SU-DHL-6 (cell line): ENCODE measurements around the gene CRADD.

Source experiments
- H2AFZ ChIP-seq: fragments of 200-600 bp; sonication (generic); 2 replicates; pipeline ENCODE4 v1.6.1; 2014; ENCODE audit warnings: low read depth, mild to moderate bottlenecking, moderate library complexity, mixed read lengths, antibody characterized with exemption, low read length; ENCODE audit not compliant: severe bottlenecking
- H3F3A ChIP-seq: fragments of 200-600 bp; shearing (Covaris generic); 2 replicates; pipeline ENCODE4 v1.6.0; 2016; ENCODE audit warnings: antibody characterized with exemption, mild to moderate bottlenecking; ENCODE audit not compliant: insufficient read depth
- H3K27ac ChIP-seq: fragments of 200-600 bp; sonication (generic); 2 replicates; pipeline ENCODE4 v1.5.1; 2016; ENCODE audit warnings: low read depth, mild to moderate bottlenecking, low read length, moderate library complexity, mixed read lengths
- H3K27me3 ChIP-seq: fragments of 200-600 bp; sonication (generic), shearing (Covaris generic); 2 replicates; pipeline ENCODE4 v1.6.0; 2014; ENCODE audit warnings: mild to moderate bottlenecking, low read length
- H3K36me3 ChIP-seq: fragments of 200-600 bp; sonication (generic); 2 replicates; pipeline ENCODE4 v1.6.1; 2014; ENCODE audit warnings: mild to moderate bottlenecking, low read length, mixed read lengths
- H3K4me2 ChIP-seq: fragments of 300-600, 200-600 bp; shearing (Covaris generic), sonication (generic); 2 replicates; pipeline ENCODE4 v1.6.0; 2014; ENCODE audit warnings: low read length, low read depth, mild to moderate bottlenecking; ENCODE audit not compliant: poor library complexity, severe bottlenecking
- H3K4me3 ChIP-seq: fragments of 200-600 bp; sonication (generic); 2 replicates; pipeline ENCODE4 v1.5.1; 2014; ENCODE audit warnings: antibody characterized with exemption, low read length, mild to moderate bottlenecking, mixed read lengths; ENCODE audit not compliant: insufficient read depth, poor library complexity, severe bottlenecking
- H3K79me2 ChIP-seq: fragments of 200-600 bp; sonication (generic); 2 replicates; pipeline ENCODE4 v1.6.1; 2014; ENCODE audit warnings: mild to moderate bottlenecking, low read length, moderate library complexity; ENCODE audit not compliant: insufficient read depth
- H3K9ac ChIP-seq: fragments of 200-600 bp; sonication (generic); 2 replicates; pipeline ENCODE4 v1.7.0; 2014; ENCODE audit warnings: mild to moderate bottlenecking, low read length
- H3K9me2 ChIP-seq: fragments of 200-600 bp; sonication (generic); replicated peaks from 2 replicates; pipeline ENCODE4 v1.6.1; 2014; ENCODE audit warnings: low read length; ENCODE audit not compliant: insufficient read depth
- H3K9me3 ChIP-seq: fragments of 200-600 bp; sonication (generic); 2 replicates; pipeline ENCODE4 v1.6.1; 2014; ENCODE audit warnings: low read length, mixed read lengths; ENCODE audit not compliant: insufficient read depth
- H4K20me1 ChIP-seq: fragments of 200-600 bp; sonication (generic); 2 replicates; pipeline ENCODE4 v1.6.1; 2014; ENCODE audit warnings: low read depth, mild to moderate bottlenecking, antibody characterized with exemption, low read length, moderate library complexity, mixed read lengths
- CTCF ChIP-seq: fragments of 200-600 bp; sonication (generic); IDR thresholded peaks from one replicate; pipeline ENCODE4 v1.5.1; 2017; ENCODE audit warnings: antibody characterized with exemption, mild to moderate bottlenecking, low read length, moderate library complexity; ENCODE audit not compliant: insufficient read depth, poor library complexity, severe bottlenecking
- EZH2phosphoT487 ChIP-seq: fragments of 200-600 bp; sonication (generic), shearing (Covaris generic); conservative IDR thresholded peaks from 2 replicates; pipeline ENCODE4 v1.6.1; 2018; ENCODE audit warnings: mild to moderate bottlenecking, antibody characterized with exemption, low read length, moderate library complexity, mixed read lengths

CRADD gene

GRCh38 chr12:93713060-93713459, 35.9 kb downstream of the CRADD start:
- H3K79me2 ChIP-seq = no peaks in the 10 kb centered on the region
- TF ChIP-seq EZH2phosphoT487 = no peak
- no peak for TF ChIP-seq CTCF
- no peak overlapping the region for H3K4me2 ChIP-seq
- H3F3A ChIP-seq = no peaks in the 10 kb centered on the region
- no peak overlapping the region for H3K27ac ChIP-seq
- H3K36me3 ChIP-seq = no peaks in the 10 kb centered on the region
- H3K9ac ChIP-seq = no peak overlapping the region
- H4K20me1 ChIP-seq = no peaks in the 10 kb centered on the region
- H3K9me3 ChIP-seq = no peaks in the 10 kb centered on the region
- H3K4me3 ChIP-seq = no peak overlapping the region
- H2AFZ ChIP-seq = no peak overlapping the region
- H3K27me3 ChIP-seq = no peaks in the 10 kb centered on the region
- no peaks in the 10 kb centered on the region for H3K9me2 ChIP-seq

GRCh38 chr12:93713800-93714199, 36.6 kb downstream of the CRADD start:
- Histone ChIP-seq H4K20me1 (no peaks in the 10 kb centered on the region), H3K9me2 (no peaks in the 10 kb centered on the region), H3K4me3 (no peak overlapping the region), H3K36me3 (no peaks in the 10 kb centered on the region), H3K27me3 (no peaks in the 10 kb centered on the region), H3K4me2 (no peak overlapping the region), H3K9me3 (no peaks in the 10 kb centered on the region), H3K27ac (no peak overlapping the region), H3K79me2 (no peaks in the 10 kb centered on the region), H3K9ac (no peak overlapping the region), H2AFZ (no peak overlapping the region), H3F3A (no peaks in the 10 kb centered on the region)
- no peak for TF ChIP-seq CTCF
- TF ChIP-seq EZH2phosphoT487 = no peak

- H3K9me2 ChIP-seq = no peaks in the 10 kb centered on the region
- H3K79me2 ChIP-seq = no peaks in the 10 kb centered on the region
- H3K4me2 ChIP-seq = no peak overlapping the region
- H3F3A ChIP-seq = no peaks in the 10 kb centered on the region
- H3K4me3 ChIP-seq = no peak overlapping the region
- H3K27me3 ChIP-seq = no peaks in the 10 kb centered on the region
- no peak overlapping the region for H2AFZ ChIP-seq
- no peak overlapping the region for H3K27ac ChIP-seq
- H3K9me3 ChIP-seq = no peaks in the 10 kb centered on the region
- H4K20me1 ChIP-seq = no peaks in the 10 kb centered on the region
- TF ChIP-seq EZH2phosphoT487 (no peak), CTCF (no peak)
- no peaks in the 10 kb centered on the region for H3K36me3 ChIP-seq
- no peak overlapping the region for H3K9ac ChIP-seq
Observed at GRCh38 chr12:93714382-93714781, 37.2 kb downstream of the CRADD start.

- TF ChIP-seq EZH2phosphoT487 (no peak), CTCF (no peak)
Observed at GRCh38 chr12:93719710-93720109, 42.5 kb downstream of the CRADD start.

More at GRCh38 chr12:93719710-93720109, 42.5 kb downstream of the CRADD start:
- no peaks in the 10 kb centered on the region for H4K20me1 ChIP-seq
- no peaks in the 10 kb centered on the region for H3K9me3 ChIP-seq
- H3K27me3 ChIP-seq = no peaks in the 10 kb centered on the region
- H3K79me2 ChIP-seq = no peaks in the 10 kb centered on the region
- H3K36me3 ChIP-seq = no peaks in the 10 kb centered on the region
- H2AFZ ChIP-seq = no peak overlapping the region
- no peak overlapping the region for H3K4me3 ChIP-seq
- H3K9me2 ChIP-seq = no peaks in the 10 kb centered on the region
- no peak overlapping the region for H3K27ac ChIP-seq
- H3K4me2 ChIP-seq = no peak overlapping the region
- no peak overlapping the region for H3K9ac ChIP-seq
- no peaks in the 10 kb centered on the region for H3F3A ChIP-seq
